Smooth muscle cell (in vitro differentiated cells): ENCODE data around the gene IFIT1. TPM values are rescaled to one million over a fixed set of nuclear protein-coding genes. Genes with fewer than 3 reads are reported as not detected.

ENCODE experiments used
- DNase-seq: peaks from one replicate; lab custom pipeline; 2025; ENCODE audit not compliant: unreplicated experiment; lab: John Stamatoyannopoulos, UW
- H2AFZ ChIP-seq: fragments of 200-600 bp; sonication (generic); 2 replicates; pipeline ENCODE4 v1.6.0; 2016; ENCODE audit warnings: antibody characterized with exemption, low read depth, mild to moderate bottlenecking
- H3F3A ChIP-seq: fragments of 200-600 bp; sonication (generic); 2 replicates; pipeline ENCODE4 v1.6.0; 2017; ENCODE audit warnings: antibody characterized with exemption, low read depth
- H3K27ac ChIP-seq: fragments of 200-600 bp; sonication (generic); 2 replicates; pipeline ENCODE4 v1.5.1; 2016; ENCODE audit warnings: low read depth, mild to moderate bottlenecking
- H3K27me3 ChIP-seq: fragments of 200-600 bp; sonication (generic); 2 replicates; pipeline ENCODE4 v1.6.1; 2016; ENCODE audit warnings: low read depth, mild to moderate bottlenecking
- H3K36me3 ChIP-seq: fragments of 200-600 bp; sonication (generic); 2 replicates; pipeline ENCODE4 v1.5.1; 2016; ENCODE audit warnings: low read depth
- H3K4me1 ChIP-seq: fragments of 200-600 bp; sonication (generic); 2 replicates; pipeline ENCODE4 v1.5.1; 2016; ENCODE audit warnings: low read depth
- H3K4me2 ChIP-seq: fragments of 200-600 bp; sonication (generic); 2 replicates; pipeline ENCODE4 v1.6.0; 2016; ENCODE audit warnings: mild to moderate bottlenecking
- H3K4me3 ChIP-seq: fragments of 200-600 bp; sonication (generic); 2 replicates; pipeline ENCODE4 v1.5.1; 2016; ENCODE audit warnings: mild to moderate bottlenecking
- H3K79me2 ChIP-seq: fragments of 200-600 bp; sonication (generic); 2 replicates; pipeline ENCODE4 v1.6.0; 2016; ENCODE audit warnings: low read depth, mild to moderate bottlenecking
- H3K9ac ChIP-seq: fragments of 200-600 bp; sonication (generic); 2 replicates; pipeline ENCODE4 v1.6.0; 2016; ENCODE audit warnings: low read depth
- H3K9me3 ChIP-seq: fragments of 200-600 bp; sonication (generic); replicated peaks from 2 replicates; pipeline ENCODE4 v1.5.1; 2016; ENCODE audit warnings: low read depth
- H4K20me1 ChIP-seq: fragments of 200-600 bp; sonication (generic); 2 replicates; pipeline ENCODE4 v1.6.0; 2016; ENCODE audit warnings: low read depth
- WGBS: methylation state at CpG from one replicate; pipeline ENCODE4 v1.1.7; 2016; ENCODE audit warnings: low lambda C conversion rate; 5-methylcytosine and 5-hydroxymethylcytosine counted together
- polyA plus RNA-seq: library from polyadenylated mRNA; unstranded; fragments of >200 nt; fragmentation: Nextera tagmentation; extraction: Ambion mirVana; gene quantifications from 2 replicates; pipeline ENCODE4 v1.2.1, GENCODE V29; 2016
- total RNA-seq: library from RNA; depleted of rRNA; stranded (reverse); fragments of >200 nt; gene quantifications from 2 replicates; pipeline ENCODE4 v1.2.3, GENCODE V29; 2014
- TF ChIP-seq, protein P1 (sequence below): fragments of 200-600 bp; sonication (generic); IDR thresholded peaks from 2 replicates; pipeline ENCODE4 v1.5.1; 2017; ENCODE audit warnings: borderline replicate concordance, mild to moderate bottlenecking, antibody characterized with exemption; ENCODE audit not compliant: insufficient read depth, poor library complexity, severe bottlenecking

Gene IFIT1
- total and polyA plus RNA-seq, 2 experiments from 2014 or later, result 1.2 to 1.8 TPM

- Histone ChIP-seq H3K27me3 (no peaks in the 10 kb centered on the region), H3F3A (peaks cover 5% of the 10 kb centered on the region), H3K4me2 (peak overlapping the region; percentile 46), H2AFZ (peak overlapping the region; percentile 33), H3K36me3 (no peaks in the 10 kb centered on the region), H3K4me1 (no peaks in the 10 kb centered on the region), H3K79me2 (no peaks in the 10 kb centered on the region), H4K20me1 (no peaks in the 10 kb centered on the region), H3K9me3 (no peaks in the 10 kb centered on the region), H3K4me3 (no peak overlapping the region), H3K9ac (peak overlapping the region; percentile 8), H3K27ac (peak overlapping the region; percentile 50)
- 27% methylated on average over 1 of the region's 1 CpG for WGBS
- TF ChIP-seq, protein P1, sequence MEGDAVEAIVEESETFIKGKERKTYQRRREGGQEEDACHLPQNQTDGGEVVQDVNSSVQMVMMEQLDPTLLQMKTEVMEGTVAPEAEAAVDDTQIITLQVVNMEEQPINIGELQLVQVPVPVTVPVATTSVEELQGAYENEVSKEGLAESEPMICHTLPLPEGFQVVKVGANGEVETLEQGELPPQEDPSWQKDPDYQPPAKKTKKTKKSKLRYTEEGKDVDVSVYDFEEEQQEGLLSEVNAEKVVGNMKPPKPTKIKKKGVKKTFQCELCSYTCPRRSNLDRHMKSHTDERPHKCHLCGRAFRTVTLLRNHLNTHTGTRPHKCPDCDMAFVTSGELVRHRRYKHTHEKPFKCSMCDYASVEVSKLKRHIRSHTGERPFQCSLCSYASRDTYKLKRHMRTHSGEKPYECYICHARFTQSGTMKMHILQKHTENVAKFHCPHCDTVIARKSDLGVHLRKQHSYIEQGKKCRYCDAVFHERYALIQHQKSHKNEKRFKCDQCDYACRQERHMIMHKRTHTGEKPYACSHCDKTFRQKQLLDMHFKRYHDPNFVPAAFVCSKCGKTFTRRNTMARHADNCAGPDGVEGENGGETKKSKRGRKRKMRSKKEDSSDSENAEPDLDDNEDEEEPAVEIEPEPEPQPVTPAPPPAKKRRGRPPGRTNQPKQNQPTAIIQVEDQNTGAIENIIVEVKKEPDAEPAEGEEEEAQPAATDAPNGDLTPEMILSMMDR, result no peak
- no peak for DNase-seq
Observed at GRCh38 chr10:89357096-89357495, 35.3 kb upstream of the IFIT1 start.

GRCh38 chr10:89357975-89358374 lies 34.4 kb upstream of the IFIT1 start:
- no peak overlapping the region for H3K4me3 ChIP-seq
- no peaks in the 10 kb centered on the region for H3K79me2 ChIP-seq
- no peak overlapping the region for H3K4me2 ChIP-seq
- DNase-seq, result no peak
- no peaks in the 10 kb centered on the region for H3K36me3 ChIP-seq
- H3K9me3 ChIP-seq, result no peaks in the 10 kb centered on the region
- no peaks in the 10 kb centered on the region for H3K4me1 ChIP-seq
- peaks cover 5% of the 10 kb centered on the region for H3F3A ChIP-seq
- no peaks in the 10 kb centered on the region for H3K27me3 ChIP-seq
- no peak overlapping the region for H3K9ac ChIP-seq
- H4K20me1 ChIP-seq, result no peaks in the 10 kb centered on the region
- H3K27ac ChIP-seq, result no peak overlapping the region
- TF ChIP-seq, protein P1, result no peak
- 59% methylated on average over 2 of the region's 2 CpGs for WGBS
- no peak overlapping the region for H2AFZ ChIP-seq

DNA sequence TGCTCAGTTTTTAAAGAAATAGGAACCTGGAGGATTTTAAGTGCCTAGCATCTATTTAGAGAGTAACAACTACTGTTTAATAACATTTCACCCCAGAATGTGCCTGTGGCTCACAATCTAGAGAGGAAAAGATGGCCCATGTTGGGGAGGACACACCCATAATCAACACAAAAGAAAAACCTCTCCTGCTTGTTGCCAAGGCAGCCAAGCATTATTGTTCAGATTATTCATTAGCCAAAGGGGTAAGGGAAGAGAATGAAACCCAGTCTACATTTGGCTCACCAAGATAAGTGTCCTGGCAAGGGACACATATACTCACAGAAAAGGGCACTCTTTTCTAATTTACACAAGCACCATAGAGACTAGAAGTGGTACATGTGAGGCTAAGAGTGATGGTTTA lies 32.3 kb upstream of the IFIT1 start:
- no peak overlapping the region for H3K4me2 ChIP-seq
- TF ChIP-seq, protein P1, result no peak

DNA sequence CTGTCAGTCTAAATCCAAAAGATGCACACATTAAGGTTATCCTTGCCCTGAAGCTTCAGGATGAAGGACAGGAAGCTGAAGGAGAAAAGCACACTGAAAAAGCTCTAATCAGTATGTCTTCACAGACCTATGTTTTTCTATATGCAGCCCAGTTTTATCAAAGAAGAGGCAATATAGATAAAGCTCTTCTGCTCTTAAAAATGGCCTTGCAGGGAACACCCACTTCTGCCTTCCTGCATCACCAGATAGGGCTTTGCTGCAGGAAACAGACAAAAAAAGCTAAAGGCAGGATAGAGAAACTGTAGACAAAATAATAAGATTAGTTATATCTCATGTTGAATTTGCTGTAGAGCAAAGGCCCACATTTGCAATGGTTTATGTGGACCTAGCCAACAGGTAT lies 29.5 kb upstream of the IFIT1 start:
- Histone ChIP-seq H3K9ac (no peak overlapping the region), H3K4me1 (no peaks in the 10 kb centered on the region), H3K9me3 (no peaks in the 10 kb centered on the region), H2AFZ (no peak overlapping the region), H3K27me3 (no peaks in the 10 kb centered on the region), H3F3A (no peaks in the 10 kb centered on the region), H4K20me1 (no peaks in the 10 kb centered on the region), H3K4me3 (no peak overlapping the region), H3K36me3 (no peaks in the 10 kb centered on the region), H3K4me2 (no peak overlapping the region), H3K27ac (no peak overlapping the region), H3K79me2 (no peaks in the 10 kb centered on the region)
- TF ChIP-seq, protein P1, result no peak
- no peak for DNase-seq

More for the DNA sequence above, 32.3 kb upstream of the IFIT1 start:
- no peaks in the 10 kb centered on the region for H3K79me2 ChIP-seq
- H4K20me1 ChIP-seq, result no peaks in the 10 kb centered on the region
- H3K9me3 ChIP-seq, result no peaks in the 10 kb centered on the region
- H3K27ac ChIP-seq, result no peak overlapping the region
- H3K9ac ChIP-seq, result no peak overlapping the region
- H2AFZ ChIP-seq, result no peak overlapping the region
- no peaks in the 10 kb centered on the region for H3K4me1 ChIP-seq
- H3F3A ChIP-seq, result no peaks in the 10 kb centered on the region
- H3K36me3 ChIP-seq, result no peaks in the 10 kb centered on the region
- H3K27me3 ChIP-seq, result no peaks in the 10 kb centered on the region
- no peak overlapping the region for H3K4me3 ChIP-seq
- no peak for DNase-seq
